NCI-H1417 treated with DMSO at 0.1 percent for 48 hours (cell line): ENCODE data around the gene EIF5.

Experiments used
- DNase-seq: peaks from one replicate; lab custom pipeline; 2025; lab: John Stamatoyannopoulos, UW

The EIF5 gene

GRCh38 chr14:103370087-103370486 is 36.0 kb downstream of the EIF5 start:
- no peak for DNase-seq

DNA sequence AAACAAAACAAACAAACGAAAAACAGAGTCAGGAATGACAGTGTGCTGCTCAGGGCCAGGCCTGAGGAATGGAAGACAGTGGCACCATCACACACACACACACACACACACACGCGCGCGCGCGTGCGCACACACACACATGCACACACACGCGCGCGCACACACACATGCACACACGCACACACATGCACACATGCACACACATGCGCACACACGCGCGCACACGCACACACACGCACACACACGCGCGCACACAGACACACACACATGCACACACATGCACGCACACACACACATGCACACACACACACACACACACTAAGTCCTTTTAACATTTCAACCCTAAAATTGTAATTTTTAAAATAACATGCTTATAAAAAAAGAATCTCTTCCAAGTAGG is 38.0 kb downstream of the EIF5 start:
- no peak for DNase-seq

DNA sequence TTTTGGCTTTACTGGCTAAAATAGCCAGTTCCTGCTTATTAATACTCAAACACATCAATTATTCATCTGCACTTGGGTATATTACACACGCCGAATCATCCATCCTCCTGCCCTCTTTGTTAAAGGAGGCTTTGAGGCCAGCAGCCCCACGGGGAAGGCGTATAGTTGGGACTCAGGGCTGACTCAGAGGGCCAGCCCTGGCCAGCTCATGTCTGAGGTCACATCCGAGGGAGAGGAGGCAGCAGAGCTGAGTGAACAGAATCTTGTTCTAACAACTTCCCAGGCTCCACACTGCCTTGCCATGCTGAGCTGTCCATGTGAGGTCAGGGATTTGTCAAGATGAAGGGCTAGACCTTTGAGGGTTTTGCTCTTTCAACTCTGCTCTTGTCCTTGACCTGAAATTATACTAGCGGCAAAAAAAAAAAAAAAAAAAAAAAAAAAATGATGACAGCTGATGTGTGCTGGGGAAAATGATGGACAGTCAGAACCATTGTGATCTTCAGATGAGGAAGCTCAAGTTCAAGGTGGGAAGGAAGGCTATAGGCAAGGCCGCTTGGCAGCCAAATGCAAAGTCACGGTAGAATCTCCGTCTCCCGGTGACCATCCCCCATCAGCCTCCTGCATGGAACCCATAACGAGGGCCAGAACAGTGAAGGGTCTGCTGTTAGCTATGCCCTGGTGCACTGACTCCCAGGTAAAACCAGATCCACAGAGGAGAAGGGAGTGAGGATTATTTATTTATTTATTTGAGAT is 38.7 kb downstream of the EIF5 start:
- no peak for DNase-seq

GRCh38 chr14:103374121-103374520 is 40.1 kb downstream of the EIF5 start:
- no peak for DNase-seq

DNA sequence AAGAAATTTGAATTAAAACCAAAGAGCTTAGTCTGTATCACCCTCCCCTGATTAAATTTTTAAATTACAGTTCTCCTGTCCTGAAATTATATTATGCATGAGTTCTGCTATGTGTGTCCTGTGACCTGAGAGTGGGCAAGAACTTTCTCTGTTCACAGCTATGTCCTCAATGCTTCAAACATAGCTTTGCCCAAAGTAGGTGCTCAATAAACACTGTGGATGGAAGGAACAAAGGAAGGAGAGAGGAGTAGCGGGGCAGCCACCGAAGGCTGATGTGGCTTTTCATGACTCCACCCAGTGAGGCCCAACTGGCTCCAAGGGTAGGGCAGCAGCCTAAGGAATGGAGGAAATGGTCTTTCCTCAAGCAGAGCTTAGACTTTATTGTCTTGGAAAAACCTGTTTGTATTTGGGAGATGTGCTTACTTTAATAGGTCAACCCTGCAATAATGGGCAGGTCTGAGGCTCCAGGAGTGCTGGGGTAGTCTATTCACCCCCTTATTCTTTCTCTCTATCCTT is 43.5 kb downstream of the EIF5 start:
- DNase-seq = no peak

GRCh38 chr14:103378038-103378854 is 44.2 kb downstream of the EIF5 start:
- DNase-seq = no peak

DNA sequence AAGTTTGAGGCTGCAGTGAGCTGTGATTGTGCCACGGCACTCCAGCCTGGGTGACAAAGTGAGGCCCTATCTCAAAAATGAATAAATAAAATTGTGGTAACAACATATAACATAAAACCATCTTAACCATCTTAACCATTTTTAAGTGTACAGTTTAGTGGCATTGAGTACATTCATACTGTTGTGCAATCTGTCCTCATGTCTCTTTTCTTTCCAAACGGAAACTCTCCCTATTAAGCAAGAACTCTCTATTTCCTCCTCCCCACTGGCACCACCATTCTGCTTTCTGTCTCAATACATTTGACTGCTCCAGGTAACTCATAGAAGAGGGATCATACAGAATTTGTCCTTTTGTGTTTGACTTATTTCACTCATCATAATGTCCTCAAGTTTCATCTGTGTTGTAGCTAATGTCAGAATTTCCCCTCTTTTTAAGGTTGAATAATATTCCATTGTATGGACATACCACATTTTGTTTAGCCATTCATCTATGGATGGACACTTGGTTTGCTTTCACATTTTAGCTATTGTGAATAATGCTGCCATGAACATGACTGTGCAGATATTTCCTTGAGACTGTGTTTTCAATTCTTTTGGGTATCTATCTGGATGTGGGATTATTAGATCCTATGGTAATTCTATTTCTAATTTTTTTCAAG is 46.8 kb downstream of the EIF5 start:
- no peak for DNase-seq

DNA sequence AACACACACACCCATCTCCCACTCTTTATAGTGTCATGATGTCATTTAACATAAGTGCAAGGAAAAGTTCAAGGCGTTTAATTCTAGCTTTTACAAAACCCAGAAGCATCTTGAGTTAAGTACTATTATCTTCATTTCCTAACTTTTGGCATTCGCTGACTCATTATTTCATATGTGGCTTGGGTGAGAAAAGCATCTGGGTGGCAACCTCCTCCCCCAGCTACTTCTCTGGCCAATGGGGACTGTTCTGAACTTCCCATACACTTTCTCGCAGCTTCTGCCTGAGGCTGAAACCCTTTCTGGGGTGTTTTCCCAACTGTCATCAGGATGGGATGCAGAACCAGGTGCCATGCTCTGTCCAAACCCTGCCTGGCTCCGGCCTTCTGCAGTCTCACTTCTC is 48.3 kb downstream of the EIF5 start:
- DNase-seq = no peak

GRCh38 chr14:103384450-103385151 is 50.6 kb downstream of the EIF5 start:
- DNase-seq = no peak

DNA sequence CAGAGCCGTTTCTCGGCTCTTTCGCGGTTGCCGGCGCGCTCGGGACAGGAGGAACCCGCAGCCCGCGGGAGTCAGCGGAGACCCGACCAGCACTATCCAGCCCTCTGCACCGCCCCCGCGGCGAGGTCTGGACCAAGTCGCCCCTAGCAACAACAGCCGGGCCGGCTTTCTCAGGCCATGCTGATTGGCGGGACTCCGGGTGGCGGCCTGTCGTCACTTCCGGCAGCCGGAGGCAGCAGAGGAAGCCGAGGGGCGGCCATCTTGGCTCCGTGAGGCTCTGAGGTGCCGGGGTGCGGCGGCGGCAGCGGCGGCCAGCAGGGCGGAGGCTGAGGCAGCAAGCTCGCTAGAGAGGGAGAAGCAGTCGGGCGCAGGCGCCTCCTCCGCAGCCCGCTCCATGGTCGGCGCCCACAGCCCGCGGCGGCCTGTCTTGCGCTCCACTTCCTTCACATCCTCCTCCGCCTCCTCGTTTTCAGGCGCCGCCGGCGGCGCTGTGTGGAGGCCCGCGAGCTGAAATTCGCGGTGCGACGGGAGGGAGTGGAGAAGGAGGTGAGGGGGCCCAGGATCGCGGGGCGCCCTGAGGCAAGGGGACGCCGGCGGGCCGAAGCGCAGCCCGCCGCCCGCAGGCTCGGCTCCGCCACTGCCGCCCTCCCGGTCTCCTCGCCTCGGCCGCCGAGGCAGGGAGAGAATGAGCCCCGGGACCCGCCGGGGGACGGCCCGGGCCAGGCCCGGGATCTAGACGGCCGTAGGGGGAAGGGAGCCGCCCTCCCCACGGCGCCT is 51.3 kb downstream of the EIF5 start, which contains the start of gene MARK3:
Gene MARK3 (plus strand): TSS at position 264 of the 777 bp plus-strand sequence. CDS start 615 bp downstream, outside the sequence.
- peak; percentile 63 for DNase-seq

DNA sequence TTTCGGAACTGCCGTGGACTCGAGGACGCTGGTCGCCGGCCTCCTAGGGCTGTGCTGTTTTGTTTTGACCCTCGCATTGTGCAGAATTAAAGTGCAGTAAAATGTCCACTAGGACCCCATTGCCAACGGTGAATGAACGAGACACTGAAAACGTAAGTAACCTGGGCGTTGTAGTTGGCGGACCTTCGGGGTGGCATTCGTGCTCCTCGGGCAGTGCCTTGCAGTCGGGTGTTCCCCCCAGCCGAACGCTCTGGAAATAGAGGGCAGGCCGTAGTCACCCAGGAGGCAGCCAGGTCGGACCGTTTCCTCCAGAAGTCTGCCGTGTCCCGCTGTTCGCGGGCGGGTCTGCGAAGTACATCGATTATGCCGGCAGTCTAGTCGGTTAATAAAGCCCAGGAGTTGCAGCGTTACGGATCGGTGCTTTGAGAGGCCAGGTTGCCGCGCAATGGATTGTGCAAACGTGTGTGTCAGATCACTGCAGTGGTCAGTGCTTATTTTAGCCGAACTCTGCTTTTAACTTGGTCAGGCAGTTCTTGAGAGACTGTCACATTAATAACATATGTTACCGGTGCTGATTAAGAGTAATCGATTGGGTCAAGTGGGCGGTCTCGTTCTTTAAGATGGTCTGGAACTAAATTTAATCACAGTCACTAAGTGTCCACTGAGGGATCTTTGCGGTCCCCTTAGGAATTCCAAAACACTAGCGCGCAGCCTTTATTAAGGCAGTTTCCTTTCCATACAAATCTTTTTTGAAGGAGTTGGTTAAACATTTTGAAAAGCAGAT is 52.1 kb downstream of the EIF5 start:
- DNase-seq = no peak

DNA sequence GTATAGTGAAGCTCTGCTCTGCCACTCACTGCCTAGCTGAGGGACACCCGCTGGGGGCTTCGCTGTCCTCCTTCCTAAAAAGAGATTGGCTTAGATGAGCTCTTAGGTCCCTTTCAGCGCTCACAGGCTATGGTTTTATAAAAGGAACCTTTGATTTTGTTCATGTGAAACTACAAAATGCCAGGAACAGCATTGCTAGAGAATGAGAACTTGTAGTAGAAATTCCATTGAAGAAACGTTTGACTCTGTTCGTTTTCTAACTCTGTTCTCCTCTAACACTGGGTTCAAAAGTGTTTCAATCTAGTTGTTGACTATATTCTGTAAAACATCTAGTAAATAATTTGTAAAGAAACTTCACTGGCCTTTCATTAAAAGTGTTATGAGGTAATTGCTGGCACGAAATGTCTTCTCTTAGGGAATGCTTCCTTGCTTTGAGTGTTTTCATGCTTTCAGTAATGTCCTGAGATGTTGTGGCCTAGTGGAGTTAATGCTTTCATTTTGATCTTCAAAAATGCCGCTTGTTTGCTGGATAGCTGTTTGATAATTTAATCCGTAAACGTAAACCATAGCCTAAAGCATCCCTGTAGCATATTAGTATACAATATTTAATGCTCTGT is 52.8 kb downstream of the EIF5 start:
- no peak for DNase-seq

DNA sequence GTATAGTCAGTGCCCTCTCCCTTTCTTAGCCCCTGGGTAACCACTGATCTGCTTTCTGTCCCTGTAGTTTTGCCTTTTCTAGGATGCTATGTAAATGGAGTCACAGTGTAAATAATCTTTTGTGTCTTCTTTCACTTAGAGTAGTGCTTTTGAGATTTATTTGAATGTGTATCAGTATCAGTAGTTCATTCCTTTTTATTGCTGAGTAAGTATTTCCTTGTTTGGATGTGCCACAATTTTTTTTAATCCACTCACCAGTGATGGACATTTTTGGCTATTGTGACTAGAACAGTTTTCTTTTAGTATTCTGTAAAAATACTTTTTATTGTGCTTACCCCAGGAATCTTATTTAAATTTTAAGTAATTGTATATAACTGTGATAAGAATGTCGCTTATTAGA is 54.6 kb downstream of the EIF5 start:
- DNase-seq = no peak

GRCh38 chr14:103390605-103391004 is 56.6 kb downstream of the EIF5 start:
- DNase-seq = no peak

- DNase-seq = no peak
Observed at GRCh38 chr14:103391048-103391447, 57.0 kb downstream of the EIF5 start.

DNA sequence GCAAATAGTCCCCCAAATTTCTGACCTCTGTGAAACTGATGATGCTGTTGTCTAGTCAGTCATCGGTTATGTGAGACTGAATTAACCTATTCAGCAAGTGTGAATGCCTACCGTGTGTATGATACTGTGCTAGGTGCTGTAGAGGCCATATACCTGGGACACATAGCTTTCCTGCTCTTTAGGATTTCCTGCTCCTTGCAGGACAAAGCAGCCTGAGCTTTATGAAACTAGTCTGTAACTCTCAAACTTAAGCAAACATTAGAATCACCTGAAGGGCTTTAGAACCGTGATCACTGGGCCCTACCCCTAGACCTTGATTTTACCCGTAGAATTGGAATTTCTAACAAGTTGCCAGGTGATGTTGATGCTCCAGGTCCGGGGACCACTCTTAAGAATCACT is 58.1 kb downstream of the EIF5 start:
- DNase-seq = no peak

DNA sequence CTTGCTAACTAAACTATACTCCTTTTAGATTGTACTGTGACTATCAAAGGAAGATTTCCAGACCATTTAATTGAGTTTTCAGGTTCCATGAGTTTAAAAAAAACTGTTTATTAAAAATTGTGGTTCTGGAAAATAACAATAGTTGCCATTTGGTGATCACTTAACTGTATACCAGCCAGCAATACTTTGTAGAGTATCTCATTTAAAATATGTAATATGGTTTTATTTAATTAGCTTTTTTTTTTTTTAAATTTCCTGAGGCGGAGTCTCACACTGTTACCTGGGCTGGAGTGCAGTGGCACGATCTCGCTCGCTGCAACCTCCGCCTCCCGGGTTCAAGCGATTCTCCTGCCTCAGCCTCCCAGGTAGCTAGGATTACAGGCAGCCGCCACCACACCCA is 58.5 kb downstream of the EIF5 start:
- DNase-seq = no peak

- no peak for DNase-seq
Observed at GRCh38 chr14:103393070-103393469, 59.0 kb downstream of the EIF5 start.

GRCh38 chr14:103393676-103394626 is 59.9 kb downstream of the EIF5 start:
- DNase-seq = no peak
